Omental fat pad (tissue), 4 donors: Measurements from ENCODE around the gene MYO15B. TPM values are rescaled to one million over a fixed set of nuclear protein-coding genes. Genes with fewer than 3 reads are reported as not detected.
A peak's percentile ranks its signal among the peaks of the same experiment; 100 is the strongest.

Experiments used
- ATAC-seq: fragments of 150-250 bp; one replicate; pipeline ENCODE4 v1.9.1; 2016; ENCODE audit warnings: mild to moderate bottlenecking, moderate library complexity; ENCODE audit not compliant: low FRiP score
- DNase-seq: peaks from one replicate; pipeline ENCODE4 v3.0.0-alpha.2; 2019; ENCODE audit warnings: low spot score
- total RNA-seq, 4 donors: library from RNA; depleted of rRNA; stranded (reverse); fragments of >200 nt; gene quantifications; one replicate each; pipeline ENCODE4 v1.1.0, GENCODE V29; 2016
- TF ChIP-seq, protein P1 (sequence below), 3 donors: fragments of 450-650 bp; IDR thresholded peaks; one replicate each; pipeline ENCODE4 v1.5.1; 2016 to 2017; ENCODE audit warnings: antibody characterized with exemption in 3 of 3, mild to moderate bottlenecking in 3 of 3, moderate library complexity in 2 of 3

MYO15B gene
- total RNA-seq, 4 donors from 2014 or later, result 58.4 to 187 (median 74.3) TPM

DNA sequence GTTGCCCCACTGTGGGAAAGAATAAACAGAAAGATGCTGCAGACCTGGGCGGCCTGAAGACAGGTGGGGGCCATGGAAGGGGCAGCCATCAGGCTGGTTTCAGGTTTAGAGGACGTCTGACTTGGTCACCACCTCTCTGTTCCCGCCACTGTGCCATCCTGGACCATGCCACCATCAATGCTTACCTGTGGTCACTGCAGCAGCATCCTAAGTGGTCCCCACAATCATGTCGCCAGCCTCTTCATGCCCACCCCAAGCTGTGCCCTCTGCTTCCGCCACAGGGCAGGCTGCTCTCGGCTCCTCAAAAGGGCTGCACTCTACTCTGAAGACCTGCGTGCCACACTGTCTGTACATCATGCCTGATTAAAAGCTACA is 56.0 kb downstream of the MYO15B start:
- TF ChIP-seq, protein P1, sequence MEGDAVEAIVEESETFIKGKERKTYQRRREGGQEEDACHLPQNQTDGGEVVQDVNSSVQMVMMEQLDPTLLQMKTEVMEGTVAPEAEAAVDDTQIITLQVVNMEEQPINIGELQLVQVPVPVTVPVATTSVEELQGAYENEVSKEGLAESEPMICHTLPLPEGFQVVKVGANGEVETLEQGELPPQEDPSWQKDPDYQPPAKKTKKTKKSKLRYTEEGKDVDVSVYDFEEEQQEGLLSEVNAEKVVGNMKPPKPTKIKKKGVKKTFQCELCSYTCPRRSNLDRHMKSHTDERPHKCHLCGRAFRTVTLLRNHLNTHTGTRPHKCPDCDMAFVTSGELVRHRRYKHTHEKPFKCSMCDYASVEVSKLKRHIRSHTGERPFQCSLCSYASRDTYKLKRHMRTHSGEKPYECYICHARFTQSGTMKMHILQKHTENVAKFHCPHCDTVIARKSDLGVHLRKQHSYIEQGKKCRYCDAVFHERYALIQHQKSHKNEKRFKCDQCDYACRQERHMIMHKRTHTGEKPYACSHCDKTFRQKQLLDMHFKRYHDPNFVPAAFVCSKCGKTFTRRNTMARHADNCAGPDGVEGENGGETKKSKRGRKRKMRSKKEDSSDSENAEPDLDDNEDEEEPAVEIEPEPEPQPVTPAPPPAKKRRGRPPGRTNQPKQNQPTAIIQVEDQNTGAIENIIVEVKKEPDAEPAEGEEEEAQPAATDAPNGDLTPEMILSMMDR (IDR thresholded peaks at IDR 0.05), result no peak
- DNase-seq, result no peak
- ATAC-seq, result no peak

DNA sequence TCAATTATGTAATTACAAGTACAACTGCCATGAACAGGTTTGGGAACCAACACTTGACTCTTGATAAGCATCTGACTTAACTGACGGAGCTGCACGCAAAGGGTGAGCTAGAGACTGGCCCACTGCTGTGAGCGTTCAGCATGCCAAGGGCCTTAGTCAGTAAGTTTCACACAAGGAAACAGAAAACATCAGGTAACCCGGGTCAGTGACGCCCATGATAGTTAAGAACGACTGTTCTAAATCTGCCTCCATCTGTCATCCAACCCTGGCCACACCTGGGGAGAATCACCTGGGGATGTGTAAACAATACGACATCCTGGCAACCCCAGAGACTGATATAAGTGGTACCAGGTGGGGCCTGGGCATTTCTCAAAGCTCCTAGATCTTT is 57.9 kb downstream of the MYO15B start:
- no peak for DNase-seq

DNA sequence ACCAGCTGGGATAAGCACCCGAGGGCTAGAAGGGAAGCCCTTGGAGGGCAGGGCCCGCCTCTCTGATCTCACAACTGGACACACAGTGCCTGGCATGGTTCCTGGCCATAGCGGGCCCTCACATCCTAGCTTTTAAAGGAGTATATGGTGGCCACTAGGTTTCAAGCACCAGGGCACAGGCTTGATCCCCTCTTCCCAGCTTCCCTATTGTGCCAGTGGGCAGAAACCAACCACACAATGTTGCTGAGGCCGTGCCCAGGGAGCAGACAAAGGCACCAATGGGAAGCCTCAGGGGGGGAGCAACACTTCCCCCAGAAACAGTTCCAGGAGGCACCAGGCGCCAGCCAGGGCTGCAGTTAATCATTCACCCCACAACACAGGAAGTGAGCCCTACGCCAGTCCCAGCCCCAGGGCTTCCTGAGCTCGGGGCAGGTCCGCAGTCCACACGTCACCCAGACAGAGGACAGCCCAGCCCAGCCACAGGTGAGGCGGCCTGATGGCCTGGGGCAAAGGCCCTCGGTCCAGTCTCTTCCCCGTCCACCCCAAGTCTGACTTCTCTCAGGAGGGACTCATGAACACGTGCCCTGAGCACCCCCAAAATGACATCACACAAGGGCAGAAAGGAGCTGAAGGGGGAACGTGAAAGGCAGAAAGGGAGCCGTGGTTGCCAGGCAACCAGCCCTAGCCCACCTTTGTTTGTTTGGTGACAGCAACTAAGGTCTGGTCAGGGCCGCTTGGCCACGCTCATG is 58.5 kb downstream of the MYO15B start:
- TF ChIP-seq, protein P1 (IDR thresholded peaks at IDR 0.05), result no peak
- no peak for DNase-seq
- peak; percentile 72 for ATAC-seq

More for the DNA sequence above, 57.9 kb downstream of the MYO15B start:
- peak; percentile 63 for ATAC-seq
- TF ChIP-seq, protein P1 (IDR thresholded peaks at IDR 0.05), result no peak

DNA sequence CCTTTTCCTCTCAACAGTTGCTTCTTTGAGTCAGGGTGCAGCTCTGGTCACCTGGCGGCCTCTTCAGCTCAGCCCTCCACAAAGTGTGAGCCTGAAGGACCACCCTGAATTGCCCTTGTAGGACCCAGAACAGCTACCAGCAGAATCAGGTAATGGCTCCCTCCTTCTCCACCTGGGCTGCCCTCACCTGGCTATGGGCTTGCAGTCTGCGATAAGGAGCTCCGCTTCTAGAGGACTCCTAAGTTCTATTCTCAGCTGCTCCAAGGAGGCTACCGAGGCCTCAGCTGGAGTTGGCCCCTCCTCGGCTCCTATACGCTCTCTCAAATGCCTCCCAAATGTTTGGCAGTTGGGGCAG is 59.0 kb downstream of the MYO15B start:
- DNase-seq (no peak), ATAC-seq (no peak)
- TF ChIP-seq, protein P1 (IDR thresholded peaks at IDR 0.05), result no peak

DNA sequence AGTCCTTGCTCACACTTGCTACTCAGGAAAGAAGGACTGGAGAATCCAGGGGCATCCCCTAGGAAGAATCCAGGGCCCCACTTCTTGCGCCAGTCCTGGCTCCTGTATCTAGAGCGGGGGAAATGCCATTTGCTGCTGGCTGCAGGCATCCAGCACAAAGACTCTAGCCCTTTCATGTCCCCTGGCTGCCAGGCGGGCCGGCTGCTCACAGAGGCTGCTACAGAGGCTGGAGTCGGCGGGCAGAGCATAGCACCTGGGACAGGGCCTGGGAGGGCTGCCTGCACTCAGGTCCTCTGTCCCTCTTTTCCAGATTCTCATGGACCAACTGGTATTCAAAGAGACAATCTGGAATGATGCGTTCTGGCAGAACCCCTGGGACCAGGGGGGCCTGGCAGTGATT is 59.5 kb downstream of the MYO15B start:
- TF ChIP-seq, protein P1 (IDR thresholded peaks at IDR 0.05), result no peak
- ATAC-seq (no peak), DNase-seq (no peak)

DNA sequence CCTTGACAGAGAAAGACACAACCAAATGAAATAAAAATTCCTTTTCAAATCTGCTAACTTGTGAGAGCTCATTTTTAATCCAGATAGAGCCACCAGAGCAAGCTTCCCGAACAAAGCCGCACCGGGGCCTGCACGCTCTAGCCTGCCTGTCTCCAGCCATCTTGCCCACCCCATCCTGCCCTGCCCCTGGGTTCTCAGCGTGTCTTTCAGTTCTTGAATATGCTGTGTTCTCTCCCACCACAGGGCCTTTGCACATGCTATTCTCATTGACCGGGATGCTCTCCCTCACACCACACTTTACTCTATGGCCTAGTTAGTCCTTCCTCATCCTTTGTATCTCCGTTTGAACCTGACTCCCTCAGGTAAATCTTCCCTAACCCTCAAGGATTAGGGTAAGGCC is 60.3 kb downstream of the MYO15B start:
- TF ChIP-seq, protein P1 (IDR thresholded peaks at IDR 0.05), result no peak
- ATAC-seq (no peak), DNase-seq (no peak)

DNA sequence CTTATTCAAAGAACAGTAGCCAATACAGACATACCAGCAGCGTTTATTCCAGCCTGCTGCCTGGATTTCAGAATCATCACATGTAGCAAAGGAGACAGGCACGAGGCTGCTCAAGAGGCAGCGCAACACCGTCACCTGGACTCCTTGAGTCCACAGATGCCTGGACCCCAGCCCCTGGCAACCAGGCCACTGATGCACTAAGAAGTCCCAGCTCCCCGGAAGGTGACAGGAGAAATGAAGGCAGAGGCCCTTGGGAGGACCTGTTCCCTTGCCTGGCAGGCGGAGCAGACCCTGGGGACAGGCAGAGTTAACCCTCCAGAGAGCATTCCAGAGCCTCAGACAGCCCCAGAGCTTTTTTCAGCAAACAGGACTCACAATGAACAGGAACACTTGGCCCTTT is 62.1 kb downstream of the MYO15B start:
- ATAC-seq (no peak), DNase-seq (no peak)
- TF ChIP-seq, protein P1 (IDR thresholded peaks at IDR 0.05), result no peak
